CD1c-positive myeloid dendritic cell (primary cell): ENCODE data around the gene AGBL1.

Experiments
- DNase-seq: peaks from one replicate; pipeline ENCODE4 v3.0.0-alpha.2; 2016; ENCODE audit errors: extremely low spot score

Gene AGBL1

GRCh38 chr15:86810329-86810728 is 730.7 kb downstream of the AGBL1 start:
- DNase-seq = no peak

- DNase-seq = no peak
These were observed 734.2 kb downstream of the AGBL1 start for GRCh38 chr15:86813892-86814291.

GRCh38 chr15:86829245-86829644 is 749.6 kb downstream of the AGBL1 start:
- DNase-seq = no peak

GRCh38 chr15:86830304-86830703 is 750.6 kb downstream of the AGBL1 start:
- DNase-seq = no peak

- no peak for DNase-seq
These were observed 753.9 kb downstream of the AGBL1 start for GRCh38 chr15:86833595-86833994.

- DNase-seq = no peak
These were observed 754.6 kb downstream of the AGBL1 start for GRCh38 chr15:86834115-86834863.

- no peak for DNase-seq
These were observed 757.8 kb downstream of the AGBL1 start for GRCh38 chr15:86837294-86838061.

GRCh38 chr15:86839502-86839901 is 759.8 kb downstream of the AGBL1 start:
- no peak for DNase-seq

- DNase-seq = no peak
These were observed 761.3 kb downstream of the AGBL1 start for GRCh38 chr15:86840996-86841395.

- no peak for DNase-seq
These were observed 762.5 kb downstream of the AGBL1 start for GRCh38 chr15:86842199-86842598.

- no peak for DNase-seq
These were observed 766.4 kb downstream of the AGBL1 start for GRCh38 chr15:86846036-86846435.

- DNase-seq = no peak
These were observed 769.5 kb downstream of the AGBL1 start for GRCh38 chr15:86849136-86849535.

- no peak for DNase-seq
These were observed 770.1 kb downstream of the AGBL1 start for GRCh38 chr15:86849558-86850285.

- no peak for DNase-seq
These were observed 771.3 kb downstream of the AGBL1 start for GRCh38 chr15:86850939-86851338.

- no peak for DNase-seq
These were observed 773.1 kb downstream of the AGBL1 start for GRCh38 chr15:86852741-86853140.

- no peak for DNase-seq
These were observed 774.5 kb downstream of the AGBL1 start for GRCh38 chr15:86854176-86854575.

GRCh38 chr15:86855307-86856291 is 775.9 kb downstream of the AGBL1 start:
- no peak for DNase-seq

- DNase-seq = no peak
These were observed 778.0 kb downstream of the AGBL1 start for GRCh38 chr15:86857701-86858100.

GRCh38 chr15:86863226-86863915 is 783.7 kb downstream of the AGBL1 start:
- no peak for DNase-seq

GRCh38 chr15:86865920-86866319 is 786.2 kb downstream of the AGBL1 start:
- DNase-seq = no peak

GRCh38 chr15:86870846-86871245 is 791.2 kb downstream of the AGBL1 start:
- DNase-seq = no peak
